Left lung (tissue), 10 donors: Measurements from ENCODE around the gene FKBP5. TPM values are rescaled to one million over a fixed set of nuclear protein-coding genes. Genes with fewer than 3 reads are reported as not detected.

ENCODE experiments used
- ATAC-seq: fragments of 200-7000 bp; cut with Tn5 transposase; one replicate; pipeline ENCODE4 v1.9.1; 2020; ENCODE audit warnings: moderate library complexity
- DNase-seq, 4 donors: peaks; one replicate each; pipeline ENCODE4 v3.0.0-alpha.2; 2013 to 2020
- H3K27ac ChIP-seq, 2 donors: fragments of 200-600 bp; sonication (generic) in 1 of 2; one replicate each; pipeline versions ENCODE4 v1.5.0 to v1.8.0; 2020 to 2021
- H3K27me3 ChIP-seq, 2 donors: fragments of 200-600 bp; sonication (generic) in 1 of 2; one replicate each; pipeline versions ENCODE4 v1.5.0 to v1.8.0; 2020 to 2021
- H3K36me3 ChIP-seq, 2 donors: fragments of 200-600 bp; sonication (generic) in 1 of 2; one replicate each; pipeline versions ENCODE4 v1.5.0 to v1.8.0; 2020 to 2021
- H3K4me1 ChIP-seq, 2 donors: fragments of 200-600 bp; one replicate each; pipeline ENCODE4 v1.8.0; 2021
- H3K4me3 ChIP-seq, 2 donors: fragments of 200-600 bp; sonication (generic) in 1 of 2; one replicate each; pipeline versions ENCODE4 v1.5.0 to v1.8.0; 2020 to 2021; ENCODE audit warnings: mild to moderate bottlenecking in 1 of 2
- H3K9me3 ChIP-seq, 2 donors: fragments of 200-600 bp; sonication (generic) in 1 of 2; one replicate each; pipeline versions ENCODE4 v1.5.0 to v1.8.0; 2020 to 2021
- CTCF ChIP-seq, 2 donors: fragments of 200-600 bp; sonication (generic) in 1 of 2; IDR thresholded peaks; one replicate each; pipeline versions ENCODE4 v1.5.0 to v1.8.0; 2021; ENCODE audit warnings: antibody characterized with exemption in 2 of 2
- intact Hi-C, 2 donors: fragments of 100-400 bp; cut with DNase I; formaldehyde crosslinking; loops; one replicate each; pipeline versions ENCODE4 v1.11.2 to v1.14.2; 2022
- polyA plus RNA-seq, 6 donors: library from polyadenylated mRNA; unstranded; fragments of 120-200 nt; gene quantifications; one replicate each; pipeline ENCODE4 v1.2.1, GENCODE V29; 2013; ENCODE audit not compliant: insufficient read length in 6 of 6
- total RNA-seq, 2 donors: library from RNA; stranded (reverse); fragmentation: NEBNext Ultra II Directional; extraction: Animal tissue kit (Norgen Biotek cat#: 25700); gene quantifications; one replicate each; pipeline ENCODE4 v1.2.1, GENCODE V29; 2021
- donor health status: DM: no; HTN: yes; CAD: no.
- donor health status: DM: no; HTN: no; CAD: no.

Gene FKBP5
- total and polyA plus RNA-seq, 8 donors, result 15.6 to 139 (median 18.8) TPM

GRCh38 chr6:35724471-35724870 is 35.8 kb upstream of the FKBP5 start:
- intact Hi-C loops, result no loop called here
- Histone ChIP-seq H3K4me1 (peaks cover 54 to 97% of the 10 kb centered on the region in 2 donors), H3K27ac (peak overlapping the region in 1 of 2 donors; percentile 99)

GRCh38 chr6:35724059-35724458 is 35.3 kb upstream of the FKBP5 start:
- TF ChIP-seq CTCF (IDR thresholded peaks at IDR 0.05), result no peak
- Histone ChIP-seq H3K4me3 (no peak overlapping the region), H3K27me3 (no peaks in the 10 kb centered on the region), H3K9me3 (no peaks in the 10 kb centered on the region), H3K36me3 (no peaks in the 10 kb centered on the region), H3K4me1 (peaks cover 52 to 97% of the 10 kb centered on the region in 2 donors), H3K27ac (peak overlapping the region in 1 of 2 donors; percentile 99)
- intact Hi-C loops, result no loop called here
- no peak for DNase-seq
- no peak for ATAC-seq

More at GRCh38 chr6:35724471-35724870, 35.8 kb upstream of the FKBP5 start:
- TF ChIP-seq CTCF (IDR thresholded peaks at IDR 0.05), result no peak
- no peaks in the 10 kb centered on the region for H3K9me3 ChIP-seq
- ATAC-seq (no peak), DNase-seq (no peak)
- H3K36me3 ChIP-seq, result no peaks in the 10 kb centered on the region
- no peaks in the 10 kb centered on the region for H3K27me3 ChIP-seq
- H3K4me3 ChIP-seq, result no peak overlapping the region

- DNase-seq (no peak), ATAC-seq (no peak)
- Histone ChIP-seq H3K4me1 (peaks cover 52 to 97% of the 10 kb centered on the region in 2 donors), H3K27me3 (no peaks in the 10 kb centered on the region), H3K27ac (peak overlapping the region in 1 of 2 donors; percentile 99), H3K4me3 (no peak overlapping the region), H3K9me3 (no peaks in the 10 kb centered on the region), H3K36me3 (no peaks in the 10 kb centered on the region)
- no peak for TF ChIP-seq CTCF (IDR thresholded peaks at IDR 0.05)
- intact Hi-C loops, result no loop called here
Measured at GRCh38 chr6:35723587-35723986, 34.9 kb upstream of the FKBP5 start.

- ATAC-seq, result no peak
- Histone ChIP-seq H3K27ac (no peak overlapping the region), H3K4me1 (peaks cover 46 to 96% of the 10 kb centered on the region in 2 donors)
Measured at GRCh38 chr6:35722121-35722761, 33.5 kb upstream of the FKBP5 start.

More at GRCh38 chr6:35722121-35722761, 33.5 kb upstream of the FKBP5 start:
- intact Hi-C loops, result no loop called here
- H3K36me3 ChIP-seq, result no peaks in the 10 kb centered on the region
- no peaks in the 10 kb centered on the region for H3K27me3 ChIP-seq
- no peaks in the 10 kb centered on the region for H3K9me3 ChIP-seq
- H3K4me3 ChIP-seq, result no peak overlapping the region
- no peak for DNase-seq
- no peak for TF ChIP-seq CTCF (IDR thresholded peaks at IDR 0.05)
